ENCODE data around the gene EPS8. TPM values are rescaled to one million over a fixed set of nuclear protein-coding genes. Genes with fewer than 3 reads are reported as not detected.

EPS8 gene
- total RNA-seq, 1 donor from 2014 or later, result 2.8 TPM

- Mint-ChIP-seq H3K4me1 (ENCODE audit: low read depth) (peaks cover 10% of the 10 kb centered on the region), H3K27ac (no peak overlapping the region), H3K9me3 (no peaks in the 10 kb centered on the region), H3K27me3 (ENCODE audit: low read depth) (peaks cover 12% of the 10 kb centered on the region), H3K36me3 (ENCODE audit: low read depth) (no peaks in the 10 kb centered on the region), H3K4me3 (ENCODE audit: low read depth) (no peak overlapping the region)
- intact Hi-C loops (cut with micrococcal nuclease), result no loop called here
- DNase-seq (ENCODE audit: low spot score), result no peak
These were observed 100.9 kb downstream of the EPS8 start for GRCh38 chr12:15688202-15688736.

DNA sequence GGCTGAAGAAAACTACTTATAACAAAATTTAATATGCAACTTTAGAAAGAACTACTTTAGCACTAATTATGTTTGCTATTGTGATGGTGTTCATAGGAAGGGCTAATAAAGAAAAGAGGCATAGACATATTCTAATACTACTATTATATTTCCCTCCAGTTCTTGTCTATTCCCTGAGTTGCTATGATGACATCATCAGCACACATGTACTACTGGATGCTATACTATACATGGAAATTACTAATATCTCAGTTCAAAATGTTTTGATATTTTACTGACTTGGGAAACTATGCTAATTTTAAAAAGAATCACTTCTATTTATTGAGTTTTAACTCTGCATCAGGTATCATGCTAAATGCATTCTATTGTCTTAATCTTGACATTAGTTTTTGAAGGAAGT is 101.6 kb downstream of the EPS8 start:
- Mint-ChIP-seq H3K27ac (no peak overlapping the region), H3K27me3 (ENCODE audit: low read depth) (peaks cover 9% of the 10 kb centered on the region), H3K36me3 (ENCODE audit: low read depth) (no peaks in the 10 kb centered on the region), H3K4me3 (ENCODE audit: low read depth) (no peak overlapping the region), H3K4me1 (ENCODE audit: low read depth) (peaks cover 14% of the 10 kb centered on the region), H3K9me3 (no peaks in the 10 kb centered on the region)
- DNase-seq (ENCODE audit: low spot score), result no peak
- intact Hi-C loops (cut with micrococcal nuclease), result no loop called here

DNA sequence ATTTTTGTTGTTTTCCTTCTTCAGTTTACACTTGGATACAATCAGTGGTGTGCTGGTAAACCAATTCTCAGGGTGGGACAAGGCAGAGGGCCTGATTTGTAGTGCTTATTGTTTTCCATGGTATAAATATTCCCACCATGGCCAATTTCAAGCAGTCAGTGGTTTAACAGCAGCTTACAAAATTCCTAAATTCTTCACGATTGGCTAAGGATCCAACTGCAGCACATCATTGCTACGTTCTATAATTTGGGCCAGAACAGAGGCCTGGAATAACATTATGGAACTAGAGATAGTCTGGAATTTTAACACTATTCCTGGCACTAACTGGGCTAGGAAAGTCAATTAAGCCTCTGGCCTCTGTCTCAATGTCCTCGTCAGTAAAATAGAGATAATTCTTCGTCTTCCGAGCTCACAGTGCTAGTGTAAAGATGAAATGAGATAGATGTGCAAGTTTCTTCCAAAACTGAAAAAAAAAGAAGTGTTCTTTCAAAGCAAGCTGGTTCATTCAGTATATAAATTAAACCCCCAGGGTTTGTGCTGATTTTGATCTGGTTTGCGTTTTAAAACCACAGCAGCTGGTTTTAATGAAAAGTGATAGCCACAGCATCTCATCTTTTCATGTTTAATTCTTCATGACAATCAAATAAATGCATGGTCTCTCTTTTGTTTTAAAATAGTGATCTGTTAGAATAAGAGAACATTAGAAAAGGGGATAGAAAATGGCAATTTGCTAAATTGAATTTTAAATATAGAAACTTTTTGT is 104.1 kb downstream of the EPS8 start:
- H3K27ac Mint-ChIP-seq, result no peak overlapping the region
- no peaks in the 10 kb centered on the region for H3K36me3 Mint-ChIP-seq (ENCODE audit: low read depth)
- H3K4me1 Mint-ChIP-seq (ENCODE audit: low read depth), result peaks cover 10% of the 10 kb centered on the region
- intact Hi-C loops (cut with micrococcal nuclease), result no loop called here
- no peaks in the 10 kb centered on the region for H3K9me3 Mint-ChIP-seq
- no peak for DNase-seq (ENCODE audit: low spot score)
- peaks cover 11% of the 10 kb centered on the region for H3K27me3 Mint-ChIP-seq (ENCODE audit: low read depth)
- H3K4me3 Mint-ChIP-seq (ENCODE audit: low read depth), result no peak overlapping the region

GRCh38 chr12:15682826-15683225 is 106.4 kb downstream of the EPS8 start:
- intact Hi-C loops (cut with micrococcal nuclease), result no loop called here
- H3K4me1 Mint-ChIP-seq (ENCODE audit: low read depth), result peaks cover 7% of the 10 kb centered on the region
- no peak overlapping the region for H3K4me3 Mint-ChIP-seq (ENCODE audit: low read depth)
- DNase-seq (ENCODE audit: low spot score), result no peak
- H3K27me3 Mint-ChIP-seq (ENCODE audit: low read depth), result peaks cover 6% of the 10 kb centered on the region
- no peaks in the 10 kb centered on the region for H3K9me3 Mint-ChIP-seq
- H3K36me3 Mint-ChIP-seq (ENCODE audit: low read depth), result no peaks in the 10 kb centered on the region
- no peak overlapping the region for H3K27ac Mint-ChIP-seq

GRCh38 chr12:15679151-15679550 is 110.0 kb downstream of the EPS8 start:
- no peak overlapping the region for H3K4me3 Mint-ChIP-seq (ENCODE audit: low read depth)
- peaks cover 2% of the 10 kb centered on the region for H3K27me3 Mint-ChIP-seq (ENCODE audit: low read depth)
- no peak for DNase-seq (ENCODE audit: low spot score)
- H3K4me1 Mint-ChIP-seq (ENCODE audit: low read depth), result peaks cover 4% of the 10 kb centered on the region
- H3K36me3 Mint-ChIP-seq (ENCODE audit: low read depth), result no peaks in the 10 kb centered on the region
- intact Hi-C loops (cut with micrococcal nuclease), result no loop called here
- H3K9me3 Mint-ChIP-seq, result no peaks in the 10 kb centered on the region
- H3K27ac Mint-ChIP-seq, result no peak overlapping the region

GRCh38 chr12:15677726-15678201 is 111.4 kb downstream of the EPS8 start:
- intact Hi-C loops (cut with micrococcal nuclease), result no loop called here
- no peak overlapping the region for H3K27ac Mint-ChIP-seq

DNA sequence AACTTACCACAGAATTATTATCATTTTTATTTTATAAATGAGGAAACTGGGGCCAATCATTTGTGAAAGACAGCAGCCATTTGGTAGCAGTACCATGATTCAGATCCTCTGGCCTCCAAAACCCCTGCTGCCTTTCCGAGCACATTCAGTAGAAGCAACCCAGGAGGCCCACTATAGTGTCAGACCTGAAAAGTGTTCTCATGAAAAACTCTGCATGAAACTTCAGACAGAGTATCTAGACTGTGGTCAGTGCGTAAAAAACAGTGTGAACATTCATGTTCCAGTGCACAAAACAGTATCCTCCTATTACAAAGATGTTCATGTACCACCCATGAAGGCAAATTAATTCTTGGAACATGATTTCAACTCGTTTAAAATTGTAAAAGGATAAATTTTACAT is 112.0 kb downstream of the EPS8 start:
- DNase-seq (ENCODE audit: low spot score), result no peak
- Mint-ChIP-seq H3K27ac (no peak overlapping the region), H3K9me3 (no peaks in the 10 kb centered on the region), H3K4me1 (ENCODE audit: low read depth) (no peaks in the 10 kb centered on the region), H3K36me3 (ENCODE audit: low read depth) (no peaks in the 10 kb centered on the region), H3K4me3 (ENCODE audit: low read depth) (no peak overlapping the region), H3K27me3 (ENCODE audit: low read depth) (peaks cover 6% of the 10 kb centered on the region)
- intact Hi-C loops (cut with micrococcal nuclease), result no loop called here

More at GRCh38 chr12:15677726-15678201, 111.4 kb downstream of the EPS8 start:
- H3K27me3 Mint-ChIP-seq (ENCODE audit: low read depth), result peaks cover 5% of the 10 kb centered on the region
- no peak for DNase-seq (ENCODE audit: low spot score)
- no peaks in the 10 kb centered on the region for H3K36me3 Mint-ChIP-seq (ENCODE audit: low read depth)
- no peaks in the 10 kb centered on the region for H3K9me3 Mint-ChIP-seq
- peaks cover 1% of the 10 kb centered on the region for H3K4me1 Mint-ChIP-seq (ENCODE audit: low read depth)
- H3K4me3 Mint-ChIP-seq (ENCODE audit: low read depth), result no peak overlapping the region

- H3K27ac Mint-ChIP-seq, result no peak overlapping the region
- no peak for DNase-seq (ENCODE audit: low spot score)
- no peaks in the 10 kb centered on the region for H3K4me1 Mint-ChIP-seq (ENCODE audit: low read depth)
- peaks cover 10% of the 10 kb centered on the region for H3K27me3 Mint-ChIP-seq (ENCODE audit: low read depth)
- intact Hi-C loops (cut with micrococcal nuclease), result no loop called here
- H3K9me3 Mint-ChIP-seq, result no peaks in the 10 kb centered on the region
- H3K4me3 Mint-ChIP-seq (ENCODE audit: low read depth), result no peak overlapping the region
- H3K36me3 Mint-ChIP-seq (ENCODE audit: low read depth), result no peaks in the 10 kb centered on the region
These were observed 116.4 kb downstream of the EPS8 start for GRCh38 chr12:15672671-15673270.

DNA sequence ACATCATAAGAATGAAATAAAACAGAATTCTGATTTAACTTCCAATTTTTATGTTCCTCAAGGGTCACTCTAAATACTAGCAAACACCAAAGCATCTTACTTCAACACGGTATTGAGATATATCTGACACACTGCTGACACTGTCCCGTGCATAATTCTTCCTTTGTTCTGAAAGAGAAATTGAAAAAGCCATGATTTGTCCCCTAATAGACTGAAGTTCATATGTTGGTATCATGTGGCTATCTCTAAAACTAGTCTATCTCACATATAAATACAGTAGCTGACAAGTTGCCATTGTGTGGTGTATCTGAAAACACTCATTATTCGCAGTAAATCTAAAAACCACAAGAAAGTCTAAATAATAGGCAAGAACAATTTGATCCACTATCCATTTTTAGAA is 118.4 kb downstream of the EPS8 start:
- no peaks in the 10 kb centered on the region for H3K36me3 Mint-ChIP-seq (ENCODE audit: low read depth)

GRCh38 chr12:15669256-15669948 is 119.8 kb downstream of the EPS8 start:
- Mint-ChIP-seq H3K4me1 (ENCODE audit: low read depth) (no peaks in the 10 kb centered on the region), H3K4me3 (ENCODE audit: low read depth) (no peak overlapping the region), H3K27me3 (ENCODE audit: low read depth) (peaks cover 10% of the 10 kb centered on the region), H3K36me3 (ENCODE audit: low read depth) (no peaks in the 10 kb centered on the region), H3K27ac (no peak overlapping the region), H3K9me3 (no peaks in the 10 kb centered on the region)
- intact Hi-C loops (cut with micrococcal nuclease), result no loop called here
- DNase-seq (ENCODE audit: low spot score), result no peak

More for the DNA sequence above, 118.4 kb downstream of the EPS8 start:
- intact Hi-C loops (cut with micrococcal nuclease), result no loop called here
- DNase-seq (ENCODE audit: low spot score), result no peak
- Mint-ChIP-seq H3K4me3 (ENCODE audit: low read depth) (no peak overlapping the region), H3K4me1 (ENCODE audit: low read depth) (no peaks in the 10 kb centered on the region), H3K27ac (no peak overlapping the region), H3K9me3 (no peaks in the 10 kb centered on the region), H3K27me3 (ENCODE audit: low read depth) (peaks cover 10% of the 10 kb centered on the region)

GRCh38 chr12:15664491-15664890 is 124.7 kb downstream of the EPS8 start:
- Mint-ChIP-seq H3K9me3 (no peaks in the 10 kb centered on the region), H3K27me3 (ENCODE audit: low read depth) (peaks cover 1% of the 10 kb centered on the region), H3K36me3 (ENCODE audit: low read depth) (no peaks in the 10 kb centered on the region), H3K4me1 (ENCODE audit: low read depth) (no peaks in the 10 kb centered on the region), H3K4me3 (ENCODE audit: low read depth) (no peak overlapping the region), H3K27ac (no peak overlapping the region)
- no peak for DNase-seq (ENCODE audit: low spot score)
- intact Hi-C loops (cut with micrococcal nuclease), result no loop called here

- Mint-ChIP-seq H3K4me3 (ENCODE audit: low read depth) (no peak overlapping the region), H3K27me3 (ENCODE audit: low read depth) (peaks cover 1% of the 10 kb centered on the region), H3K9me3 (no peaks in the 10 kb centered on the region), H3K4me1 (ENCODE audit: low read depth) (no peaks in the 10 kb centered on the region), H3K27ac (no peak overlapping the region), H3K36me3 (ENCODE audit: low read depth) (no peaks in the 10 kb centered on the region)
- intact Hi-C loops (cut with micrococcal nuclease), result no loop called here
- DNase-seq (ENCODE audit: low spot score), result no peak
These were observed 126.1 kb downstream of the EPS8 start for GRCh38 chr12:15662983-15663659.

Measured in activated T-helper 2 cell treated with anti-CD3 and anti-CD28 coated beads, Interferon-gamma antibody, Interleukin-2, Interleukin-4, amounts not matched to agents 10 μg/mL and 5 μg/mL and 100 μg/mL, durations not matched to agents 14 hours and 24 hours and 36 hours (primary cell).